SK-N-SH (cell line): ENCODE measurements around the gene S100A7.

Experiments used
- CTCF ChIP-seq: fragments of 200-600 bp; sonication (generic); IDR thresholded peaks from 2 replicates; pipeline ENCODE4 v1.6.1; 2017; ENCODE audit warnings: antibody characterized with exemption, mild to moderate bottlenecking, moderate library complexity
- EP300 ChIP-seq, 2 experiments: IDR thresholded peaks; 2 replicates each; pipeline versions ENCODE4 v1.4.0 to v1.6.1; 2012; ENCODE audit warnings: borderline replicate concordance in 1 of 2, low read depth in 1 of 2, low read length in 1 of 2
- EZH2phosphoT487 ChIP-seq: fragments of 200-600 bp; sonication (generic); IDR thresholded peaks from 2 replicates; pipeline ENCODE4 v1.6.1; 2017; ENCODE audit warnings: low read depth, mixed run types, mild to moderate bottlenecking, antibody characterized with exemption, moderate library complexity, borderline replicate concordance
- MAX ChIP-seq: IDR thresholded peaks from 2 replicates; pipeline ENCODE4 v1.4.0; 2012; ENCODE audit warnings: low read depth
- MEF2A ChIP-seq: IDR thresholded peaks from 2 replicates; pipeline ENCODE4 v1.4.0; 2012; ENCODE audit warnings: low read depth, borderline replicate concordance
- PBX3 ChIP-seq: IDR thresholded peaks from 2 replicates; pipeline ENCODE4; 2012
- POLR2AphosphoS5 ChIP-seq: IDR thresholded peaks from 2 replicates; pipeline ENCODE4 v1.6.1; 2012; ENCODE audit warnings: low read depth, low read length
- RAD21 ChIP-seq: IDR thresholded peaks from 2 replicates; pipeline ENCODE4 v1.6.1; 2012; ENCODE audit warnings: mild to moderate bottlenecking, low read length
- RCOR1 ChIP-seq: fragments of 150-350 bp; IDR thresholded peaks from 2 replicates; pipeline ENCODE4 v1.6.1; 2017; ENCODE audit warnings: antibody characterized with exemption, low read length
- RFX5 ChIP-seq: IDR thresholded peaks from 2 replicates; pipeline ENCODE4 v1.6.1; 2012; ENCODE audit warnings: mild to moderate bottlenecking, improper control_type of control experiment, low read length
- RXRA ChIP-seq: IDR thresholded peaks from 2 replicates; pipeline ENCODE4 v1.4.0; 2012; ENCODE audit warnings: low read depth, mild to moderate bottlenecking, borderline replicate concordance
- TCF12 ChIP-seq: IDR thresholded peaks from 2 replicates; pipeline ENCODE4 v1.4.0; 2012
- TF ChIP-seq, protein P1 (sequence below): IDR thresholded peaks from 2 replicates; pipeline ENCODE4 v1.6.1; 2012; ENCODE audit warnings: mild to moderate bottlenecking, low read depth, low read length, moderate library complexity
- TF ChIP-seq, protein P2 (sequence below): fragments of 150-350 bp; IDR thresholded peaks from 2 replicates; pipeline ENCODE4 v1.6.1; 2017; ENCODE audit warnings: antibody characterized with exemption, low read length, low read depth, borderline replicate concordance

DNA sequence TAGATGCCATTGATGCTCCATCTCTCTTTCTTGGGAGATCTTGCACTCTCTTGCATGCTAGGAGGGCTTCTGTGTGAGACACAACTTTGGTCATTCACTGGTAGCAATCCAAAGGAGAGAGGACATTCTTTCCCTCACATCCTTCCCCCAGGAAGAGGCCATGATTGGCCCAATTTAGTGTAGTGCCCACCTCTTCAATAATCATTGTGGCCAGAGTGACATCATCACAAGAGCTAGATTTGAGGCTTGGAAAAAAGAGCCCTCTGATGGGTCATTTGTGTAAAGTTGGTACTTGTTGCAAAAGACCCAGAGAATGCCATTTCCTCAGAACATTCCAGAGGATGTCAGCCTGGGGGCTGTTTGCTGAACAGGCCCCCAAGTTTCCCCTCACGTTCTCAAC, 45.1 kb upstream of the S100A7 start:
- TF ChIP-seq EZH2phosphoT487 = no peak
- no peak for TF ChIP-seq CTCF
- TF ChIP-seq POLR2AphosphoS5 = no peak
- TF ChIP-seq PBX3 = no peak
- no peak for TF ChIP-seq RXRA
- TF ChIP-seq MEF2A = no peak
- TF ChIP-seq RAD21 = no peak
- no peak for TF ChIP-seq TCF12
- TF ChIP-seq, protein P1, sequence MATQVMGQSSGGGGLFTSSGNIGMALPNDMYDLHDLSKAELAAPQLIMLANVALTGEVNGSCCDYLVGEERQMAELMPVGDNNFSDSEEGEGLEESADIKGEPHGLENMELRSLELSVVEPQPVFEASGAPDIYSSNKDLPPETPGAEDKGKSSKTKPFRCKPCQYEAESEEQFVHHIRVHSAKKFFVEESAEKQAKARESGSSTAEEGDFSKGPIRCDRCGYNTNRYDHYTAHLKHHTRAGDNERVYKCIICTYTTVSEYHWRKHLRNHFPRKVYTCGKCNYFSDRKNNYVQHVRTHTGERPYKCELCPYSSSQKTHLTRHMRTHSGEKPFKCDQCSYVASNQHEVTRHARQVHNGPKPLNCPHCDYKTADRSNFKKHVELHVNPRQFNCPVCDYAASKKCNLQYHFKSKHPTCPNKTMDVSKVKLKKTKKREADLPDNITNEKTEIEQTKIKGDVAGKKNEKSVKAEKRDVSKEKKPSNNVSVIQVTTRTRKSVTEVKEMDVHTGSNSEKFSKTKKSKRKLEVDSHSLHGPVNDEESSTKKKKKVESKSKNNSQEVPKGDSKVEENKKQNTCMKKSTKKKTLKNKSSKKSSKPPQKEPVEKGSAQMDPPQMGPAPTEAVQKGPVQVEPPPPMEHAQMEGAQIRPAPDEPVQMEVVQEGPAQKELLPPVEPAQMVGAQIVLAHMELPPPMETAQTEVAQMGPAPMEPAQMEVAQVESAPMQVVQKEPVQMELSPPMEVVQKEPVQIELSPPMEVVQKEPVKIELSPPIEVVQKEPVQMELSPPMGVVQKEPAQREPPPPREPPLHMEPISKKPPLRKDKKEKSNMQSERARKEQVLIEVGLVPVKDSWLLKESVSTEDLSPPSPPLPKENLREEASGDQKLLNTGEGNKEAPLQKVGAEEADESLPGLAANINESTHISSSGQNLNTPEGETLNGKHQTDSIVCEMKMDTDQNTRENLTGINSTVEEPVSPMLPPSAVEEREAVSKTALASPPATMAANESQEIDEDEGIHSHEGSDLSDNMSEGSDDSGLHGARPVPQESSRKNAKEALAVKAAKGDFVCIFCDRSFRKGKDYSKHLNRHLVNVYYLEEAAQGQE = no peak
- TF ChIP-seq, protein P2, sequence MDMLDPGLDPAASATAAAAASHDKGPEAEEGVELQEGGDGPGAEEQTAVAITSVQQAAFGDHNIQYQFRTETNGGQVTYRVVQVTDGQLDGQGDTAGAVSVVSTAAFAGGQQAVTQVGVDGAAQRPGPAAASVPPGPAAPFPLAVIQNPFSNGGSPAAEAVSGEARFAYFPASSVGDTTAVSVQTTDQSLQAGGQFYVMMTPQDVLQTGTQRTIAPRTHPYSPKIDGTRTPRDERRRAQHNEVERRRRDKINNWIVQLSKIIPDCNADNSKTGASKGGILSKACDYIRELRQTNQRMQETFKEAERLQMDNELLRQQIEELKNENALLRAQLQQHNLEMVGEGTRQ = no peak
- no peak for TF ChIP-seq MAX
- no peak for TF ChIP-seq RFX5
- TF ChIP-seq RCOR1 = no peak
- no peak for TF ChIP-seq EP300 (IDR thresholded peaks at IDR 0.05; ENCODE audit: borderline replicate concordance in 1 of 2, low read depth in 1 of 2, low read length in 1 of 2)
